NCI-H2227 (cell line): ENCODE measurements around the gene ENDOV.

ENCODE experiments used
- DNase-seq: peaks from one replicate; lab custom pipeline; 2025; ENCODE audit not compliant: unreplicated experiment; lab: John Stamatoyannopoulos, UW

Gene ENDOV

DNA sequence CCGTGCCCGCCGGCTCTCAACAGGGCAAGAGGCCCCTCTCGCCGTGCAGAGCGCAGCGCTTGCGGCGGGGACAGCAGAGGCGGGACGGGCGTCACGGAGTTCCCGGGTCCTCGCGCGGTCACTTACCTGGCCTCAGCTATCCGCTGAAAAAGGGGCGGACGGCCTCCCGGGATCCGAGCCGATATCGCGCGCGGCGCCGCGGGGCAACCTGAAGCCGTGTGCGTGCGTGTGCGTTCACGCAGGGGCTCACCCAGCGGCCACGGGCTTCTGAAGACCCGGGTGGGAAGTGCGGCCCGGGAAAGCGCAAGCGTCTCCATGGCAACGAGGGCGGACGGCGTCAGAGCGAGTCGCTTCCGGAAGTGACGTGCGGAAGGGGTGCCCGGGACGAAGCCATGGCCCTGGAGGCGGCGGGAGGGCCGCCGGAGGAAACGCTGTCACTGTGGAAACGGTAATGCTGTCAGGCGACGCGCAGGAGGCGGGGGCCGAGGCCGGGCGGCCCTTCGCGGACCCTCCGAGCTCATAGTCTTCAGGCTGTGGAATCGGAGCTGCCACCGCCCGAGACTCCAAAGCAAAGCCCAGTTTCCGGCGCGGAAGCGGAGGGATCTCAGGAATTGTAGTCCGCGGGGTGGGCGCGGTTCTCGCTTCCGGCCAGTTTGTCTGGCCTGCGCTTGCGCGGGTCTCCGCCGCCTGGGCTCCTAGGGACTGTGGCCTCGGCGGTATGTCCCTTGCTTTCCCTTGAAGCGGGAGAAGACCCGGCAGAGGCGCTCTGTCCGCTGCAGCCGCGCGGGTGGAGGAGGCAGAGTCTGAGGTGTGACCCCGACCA, at the start of gene ENDOV:
Gene ENDOV (plus strand): TSS at position 365 of the 823 bp plus-strand sequence. CDS start 28 bp downstream, at position 393.
- peak; percentile 96 for DNase-seq

DNA sequence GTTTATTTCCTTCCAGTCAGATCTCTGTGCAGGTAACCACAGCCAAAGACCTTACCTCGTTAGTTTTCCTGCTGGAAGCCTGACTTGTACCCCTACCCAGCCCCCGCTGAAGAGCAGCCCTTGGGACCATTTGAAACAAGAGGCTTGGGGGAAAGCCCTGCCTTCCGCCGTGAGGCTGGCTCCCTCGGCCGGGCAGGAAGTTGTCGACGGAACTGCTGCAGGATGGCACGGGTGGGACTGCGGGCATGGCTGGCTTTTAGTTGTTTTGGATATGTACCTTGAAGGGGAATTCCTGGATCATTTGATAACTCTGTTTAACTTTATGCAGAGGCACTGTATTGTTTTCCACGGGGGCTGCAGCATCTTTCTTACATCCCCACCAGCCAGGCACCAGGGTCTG, 49.0 kb upstream of the ENDOV start:
- no peak for DNase-seq

DNA sequence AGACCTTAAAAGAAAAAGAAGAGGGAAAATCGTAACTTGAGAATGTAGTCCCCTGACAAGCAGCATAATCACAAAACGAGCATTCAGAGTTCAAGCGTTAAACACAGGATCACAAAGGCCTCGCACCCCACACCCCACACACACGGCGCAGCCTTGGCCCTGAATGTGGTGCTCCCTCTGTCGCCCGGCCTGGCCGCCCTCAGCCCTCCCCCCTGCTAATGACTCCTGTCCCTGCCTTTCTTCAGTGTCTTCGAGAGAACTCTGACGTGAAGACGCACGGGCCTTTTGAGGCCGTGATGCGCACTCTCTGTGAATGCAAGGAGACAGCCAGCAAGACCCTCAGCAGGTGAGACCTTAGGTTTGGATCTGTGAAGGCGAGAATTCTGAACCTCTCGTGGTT, 47.5 kb upstream of the ENDOV start:
- no peak for DNase-seq

DNA sequence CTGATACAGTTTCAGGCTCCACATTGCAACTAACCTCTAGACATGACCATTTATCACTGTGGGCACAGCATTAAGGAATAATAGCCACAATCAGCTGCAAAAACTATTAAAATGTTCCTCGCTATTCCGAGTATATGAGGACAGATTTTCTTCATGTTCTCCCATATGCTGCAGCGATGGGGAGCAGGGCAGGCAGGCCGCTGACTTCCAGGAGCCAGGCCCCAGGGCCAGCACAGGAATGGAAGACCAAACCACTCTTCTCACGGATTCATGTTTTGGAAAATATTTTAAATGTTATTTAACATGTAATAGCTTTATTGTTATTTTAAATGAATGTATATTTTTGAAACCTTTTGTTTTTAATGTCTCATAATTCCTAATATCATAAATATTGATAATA, 43.8 kb upstream of the ENDOV start:
- DNase-seq = no peak

DNA sequence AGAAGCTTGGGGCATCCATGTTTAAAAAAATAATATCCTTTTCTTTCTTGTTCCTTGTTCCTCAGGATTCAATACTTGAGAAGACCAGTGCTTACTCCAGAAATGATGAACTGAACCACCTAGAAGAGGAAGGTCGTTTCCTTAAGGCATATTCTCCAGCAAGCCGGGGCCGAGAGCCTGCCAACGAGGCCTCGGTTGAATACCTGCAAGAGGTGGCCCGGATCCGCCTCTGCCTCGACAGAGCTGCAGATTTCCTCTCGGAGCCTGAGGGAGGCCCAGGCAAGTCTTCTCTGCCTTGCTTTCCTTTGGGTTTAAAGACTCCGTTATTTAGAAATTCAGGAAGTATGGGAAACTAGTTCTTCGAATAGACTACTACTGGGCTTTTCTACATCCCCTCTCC, 42.5 kb upstream of the ENDOV start:
- DNase-seq = no peak

DNA sequence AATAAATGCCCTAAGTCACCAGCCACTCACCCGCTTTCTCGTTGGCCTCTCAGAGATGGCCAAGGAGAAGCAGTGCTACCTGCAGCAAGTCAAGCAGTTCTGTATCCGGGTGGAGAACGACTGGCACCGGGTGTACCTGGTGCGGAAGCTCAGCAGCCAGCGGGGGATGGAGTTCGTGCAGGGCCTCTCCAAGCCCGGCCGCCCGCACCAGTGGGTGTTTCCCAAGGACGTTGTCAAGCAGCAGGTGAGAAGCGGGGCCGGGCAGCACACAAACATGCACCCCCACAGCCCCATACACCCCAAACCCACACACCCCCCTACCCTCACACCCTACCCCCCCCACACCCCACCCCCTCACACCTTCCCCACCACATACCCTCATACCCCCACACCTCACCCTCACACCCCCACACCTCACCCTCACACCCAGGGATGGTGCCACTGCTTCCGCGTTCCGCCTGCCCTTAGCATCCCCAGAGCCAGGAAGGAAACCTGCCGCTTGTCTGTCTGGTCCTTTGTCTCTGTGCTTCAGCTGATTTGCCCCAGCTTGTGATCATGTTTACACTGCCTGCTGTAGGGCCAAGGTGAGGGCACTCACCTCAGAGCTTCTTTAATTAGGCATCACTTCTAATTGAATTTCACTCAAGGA, 41.9 kb upstream of the ENDOV start:
- DNase-seq = no peak

DNA sequence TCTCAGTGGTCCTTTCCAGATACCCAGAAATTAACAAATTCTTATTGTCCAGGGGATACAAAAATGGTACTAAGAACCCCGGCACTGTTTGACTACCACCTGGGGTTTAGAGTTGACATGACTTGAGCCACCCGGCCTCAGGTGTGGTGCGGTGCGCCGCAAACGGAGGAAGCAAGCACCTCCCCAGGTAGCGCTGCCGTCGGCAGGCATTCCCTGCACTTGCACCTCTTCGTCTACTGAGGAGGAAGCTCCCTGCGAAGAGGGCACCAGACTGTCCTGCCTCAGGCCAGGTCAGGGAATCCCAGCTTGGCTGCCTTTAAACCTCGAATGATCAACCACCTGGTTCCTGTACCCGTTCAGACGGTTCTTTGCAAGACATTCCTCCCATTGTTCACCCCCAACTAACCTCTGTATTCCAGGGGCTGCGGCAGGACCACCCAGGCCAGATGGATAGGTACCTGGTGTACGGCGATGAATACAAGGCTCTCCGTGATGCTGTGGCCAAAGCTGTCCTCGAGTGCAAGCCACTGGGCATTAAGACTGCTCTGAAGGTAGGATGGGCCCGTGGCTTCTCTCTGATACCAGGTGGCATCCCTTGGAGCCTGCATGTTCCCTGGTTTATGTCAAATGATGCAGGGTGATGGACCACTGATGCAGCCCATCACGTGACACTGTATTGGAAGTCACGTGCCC, 40.8 kb upstream of the ENDOV start:
- no peak for DNase-seq

DNA sequence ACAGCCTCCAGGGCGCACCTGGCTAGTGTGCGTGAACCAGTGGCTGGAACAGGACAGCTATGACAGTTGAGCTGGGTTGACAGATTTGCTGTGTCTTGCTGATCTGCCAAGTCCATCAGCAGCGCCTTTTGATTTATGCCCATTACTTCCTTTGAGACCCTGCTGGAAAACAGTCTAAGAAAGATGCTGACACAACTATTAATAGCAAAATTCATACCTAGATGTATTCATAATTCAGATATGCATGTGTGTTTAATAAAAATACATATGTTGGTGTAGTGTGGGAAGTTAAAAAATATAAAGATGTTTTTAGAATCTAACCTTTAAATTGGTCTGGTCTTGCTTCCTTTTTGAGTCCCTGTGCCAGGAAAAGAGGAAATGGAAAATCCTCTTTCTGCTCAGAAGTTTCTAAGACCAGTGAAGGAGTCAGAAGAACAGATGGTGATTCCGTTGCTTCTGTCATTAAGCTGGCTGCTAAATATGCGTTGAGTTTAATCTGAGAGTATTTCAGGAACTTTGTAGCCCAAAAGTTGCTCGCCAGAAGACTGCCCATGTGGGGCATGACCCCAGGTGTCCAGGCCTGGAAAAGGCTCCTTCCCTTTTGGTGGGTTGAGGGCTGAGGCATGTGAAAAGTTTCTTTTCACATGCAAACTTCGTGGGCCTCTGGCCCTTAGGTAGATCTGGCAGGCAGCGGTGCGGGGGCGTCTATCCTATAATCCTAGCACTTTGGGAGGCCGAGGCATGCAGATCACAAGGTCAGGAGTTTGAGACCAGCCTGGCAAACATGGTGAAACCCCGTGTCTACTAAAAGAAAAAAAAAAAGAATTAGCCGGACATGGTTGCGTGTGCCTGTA, 40.0 kb upstream of the ENDOV start:
- DNase-seq = no peak

DNA sequence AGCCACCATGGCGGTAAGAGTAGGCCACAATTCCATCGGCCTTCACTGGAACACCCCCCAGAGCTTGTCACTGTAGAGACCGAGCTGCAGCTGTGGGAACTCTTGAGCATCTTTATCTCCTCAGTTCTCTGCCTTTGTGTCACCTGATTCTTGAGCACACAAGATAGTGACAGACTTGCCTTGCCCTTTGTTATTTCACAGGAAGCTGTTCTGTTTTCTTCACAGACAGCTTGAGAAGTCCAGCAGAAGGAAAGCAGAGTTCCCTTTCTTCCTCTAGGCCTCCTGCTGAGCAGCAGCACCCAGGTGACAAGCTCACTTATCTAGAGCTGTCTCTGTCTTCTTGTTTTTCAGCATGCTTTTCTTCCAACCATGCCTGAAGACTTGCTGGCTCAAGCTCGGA, 38.4 kb upstream of the ENDOV start:
- DNase-seq = no peak

DNA sequence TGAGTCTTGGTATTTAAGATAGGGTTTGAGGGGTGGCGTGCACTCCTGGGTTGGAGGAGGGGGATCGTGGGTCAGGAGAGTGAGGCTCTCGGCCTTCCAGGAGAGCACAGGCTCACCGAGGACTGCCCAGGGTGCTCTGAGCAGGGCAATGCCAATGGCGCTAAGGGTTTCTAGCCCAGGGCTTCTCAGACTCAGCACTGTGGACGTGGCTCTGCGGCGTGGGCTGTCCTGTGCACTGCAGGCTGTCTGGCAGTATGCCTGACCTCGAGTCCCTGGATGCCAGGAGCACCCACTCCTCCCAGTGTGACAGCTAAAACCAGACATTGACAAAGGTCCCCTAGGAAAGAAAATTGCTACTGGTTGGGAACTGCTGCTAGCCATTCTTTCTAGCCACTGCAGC, 37.2 kb upstream of the ENDOV start:
- DNase-seq = no peak

DNA sequence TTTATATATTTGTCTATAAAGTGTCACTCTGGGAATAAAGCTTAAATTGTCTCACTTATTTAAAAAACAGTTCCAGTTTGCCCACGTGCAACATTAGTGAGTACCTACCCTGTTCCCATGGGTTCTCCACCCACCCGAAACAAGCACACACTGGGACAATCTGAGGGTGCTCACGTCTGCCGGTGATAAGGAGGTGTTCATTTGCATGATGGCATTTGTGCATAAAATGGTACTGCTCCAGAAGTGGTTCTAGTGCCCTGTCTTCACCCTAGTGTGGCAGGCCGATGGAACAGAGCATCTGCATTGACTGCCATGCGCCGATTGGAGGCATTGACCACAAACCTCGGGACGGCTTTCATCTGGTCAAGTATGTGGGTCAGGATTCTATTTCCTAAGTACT, 35.6 kb upstream of the ENDOV start:
- DNase-seq = no peak

DNA sequence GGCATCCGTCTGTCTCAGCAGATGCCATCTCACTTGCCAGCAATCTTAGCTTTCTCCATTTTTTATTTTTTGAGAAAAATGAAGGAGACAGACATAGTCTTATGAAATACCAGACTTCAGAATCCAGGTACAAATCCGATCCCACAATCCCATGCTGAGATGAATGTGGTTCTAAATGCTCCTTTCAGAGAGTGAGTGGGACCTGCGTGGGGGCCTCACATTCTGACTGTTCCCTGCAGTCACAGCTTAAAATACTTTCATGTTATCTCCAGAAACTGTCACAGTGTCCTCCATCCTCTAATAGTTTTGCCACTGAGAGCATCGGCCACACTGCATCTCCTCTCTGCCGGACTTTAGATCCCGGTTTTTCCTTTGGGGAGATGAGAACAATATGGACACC, 34.9 kb upstream of the ENDOV start:
- no peak for DNase-seq

DNA sequence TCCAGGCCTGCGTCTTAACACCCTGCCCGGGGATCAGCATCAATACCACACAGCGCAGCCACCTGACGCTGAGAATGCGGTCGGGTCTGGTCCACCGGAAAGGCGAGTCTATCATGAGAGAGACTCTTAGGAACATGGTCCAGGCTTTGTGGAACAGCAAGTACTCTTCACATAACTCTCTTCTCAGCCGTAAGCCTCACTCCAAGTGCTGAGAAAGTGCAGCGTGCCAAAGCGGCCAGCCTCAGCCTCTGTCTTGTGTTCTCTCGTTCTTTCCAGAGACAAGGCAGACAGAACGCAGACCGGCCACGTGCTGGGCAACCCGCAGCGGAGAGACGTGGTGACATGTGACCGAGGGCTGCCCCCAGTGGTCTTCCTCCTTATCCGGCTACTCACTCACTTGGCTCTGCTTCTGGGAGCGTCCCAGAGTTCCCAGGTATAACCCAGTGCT, 34.4 kb upstream of the ENDOV start:
- no peak for DNase-seq

DNA sequence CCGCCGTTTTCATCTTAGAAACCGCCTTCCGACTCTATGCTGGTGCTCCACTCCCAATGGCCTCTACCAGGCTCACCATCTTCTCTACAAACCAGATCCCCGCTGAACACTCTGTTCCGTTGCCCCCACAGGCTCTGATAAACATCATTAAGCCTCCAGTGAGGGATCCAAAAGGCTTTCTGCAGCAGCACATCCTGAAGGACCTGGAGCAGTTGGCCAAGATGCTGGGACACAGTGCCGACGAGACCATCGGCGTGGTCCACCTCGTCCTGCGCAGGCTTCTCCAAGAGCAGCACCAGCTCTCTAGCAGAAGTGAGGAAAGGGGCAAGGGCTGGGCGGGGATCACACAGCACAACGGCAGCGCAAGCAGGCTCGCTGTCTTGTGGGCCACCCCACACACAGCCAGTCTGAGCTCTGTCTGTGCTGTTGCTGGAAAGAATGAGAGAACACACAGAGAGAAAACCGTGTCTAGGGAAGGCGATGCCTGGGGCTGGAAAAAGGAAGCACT, 33.5 kb upstream of the ENDOV start:
- no peak for DNase-seq

DNA sequence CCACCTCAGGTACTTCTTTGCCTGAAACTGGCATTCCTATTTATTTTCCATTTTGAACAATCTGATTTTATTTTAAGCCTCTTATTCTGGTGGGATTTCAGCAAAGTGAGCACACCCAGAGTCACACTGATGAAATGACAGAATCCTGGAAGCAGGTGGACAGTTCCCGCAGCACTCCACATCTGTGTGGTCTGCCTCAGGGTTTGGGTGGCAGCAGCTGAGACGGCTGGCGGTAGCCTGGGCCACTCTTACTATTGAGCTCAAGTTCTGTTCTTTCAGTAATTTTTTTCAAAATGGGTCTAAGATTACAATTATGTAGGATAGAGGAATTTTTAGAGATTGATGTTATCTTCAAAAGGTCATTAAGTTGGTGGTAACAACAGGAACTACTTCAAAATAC, 32.5 kb upstream of the ENDOV start:
- DNase-seq = no peak

DNA sequence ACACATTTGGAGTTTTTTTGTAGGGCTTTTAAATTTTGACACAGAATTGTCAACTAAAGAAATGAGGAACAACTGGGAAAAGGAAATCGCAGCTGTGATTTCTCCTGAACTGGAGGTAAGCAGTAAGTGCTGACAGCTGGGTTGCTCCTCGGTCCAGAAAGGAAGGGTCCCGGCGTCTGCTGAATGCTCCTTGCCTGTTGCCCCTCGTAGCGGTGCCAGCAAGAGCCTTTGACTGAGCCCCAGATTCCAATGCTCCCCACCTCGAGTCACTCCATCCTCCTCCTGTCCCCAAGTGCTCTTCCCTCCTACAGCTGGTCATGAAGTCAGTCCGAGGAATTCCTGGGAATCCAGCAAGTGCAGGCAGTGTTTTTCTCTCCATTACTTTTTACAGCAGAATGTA, 32.0 kb upstream of the ENDOV start:
- DNase-seq = no peak

DNA sequence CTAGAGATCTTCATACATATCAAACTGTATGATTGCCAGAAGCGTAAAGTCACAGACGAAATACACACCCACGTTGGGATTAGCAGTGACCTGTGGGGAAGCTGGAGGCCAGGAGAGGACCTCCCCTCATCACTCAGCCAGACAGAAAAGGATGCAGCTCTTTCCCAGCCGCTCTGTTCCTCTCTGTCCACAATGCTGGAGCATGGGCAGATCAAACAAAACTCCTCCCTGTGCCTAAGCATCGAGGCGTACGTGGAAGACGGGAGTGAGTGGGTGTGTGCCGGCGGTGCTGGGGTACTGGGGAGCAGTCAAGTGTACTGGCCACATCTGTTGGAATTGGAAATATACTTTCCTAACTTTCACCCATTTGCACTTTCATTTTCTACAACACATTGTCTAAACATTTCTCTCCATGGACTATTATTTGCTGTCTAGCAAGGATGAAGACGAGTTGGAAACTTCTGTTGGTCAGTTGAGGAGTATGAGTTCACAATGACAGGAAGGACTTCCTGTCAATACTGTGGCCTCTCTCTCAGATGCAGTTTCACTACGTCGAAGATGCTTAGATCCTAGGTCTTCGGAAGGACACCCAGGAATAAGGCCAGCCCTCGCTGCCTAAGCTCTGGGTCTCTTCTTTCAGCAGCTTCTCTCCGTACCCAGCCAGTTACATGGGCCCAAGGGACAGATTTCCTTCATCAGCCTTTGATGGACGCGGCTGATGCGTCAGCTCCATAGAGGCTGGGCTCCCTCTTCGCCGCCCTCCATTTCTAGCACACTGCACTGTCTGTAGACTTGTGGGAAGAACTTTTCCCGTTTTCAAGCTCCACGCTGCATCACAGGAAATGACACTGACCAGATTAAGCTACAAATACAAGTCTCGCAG, 30.6 kb upstream of the ENDOV start:
- no peak for DNase-seq

DNA sequence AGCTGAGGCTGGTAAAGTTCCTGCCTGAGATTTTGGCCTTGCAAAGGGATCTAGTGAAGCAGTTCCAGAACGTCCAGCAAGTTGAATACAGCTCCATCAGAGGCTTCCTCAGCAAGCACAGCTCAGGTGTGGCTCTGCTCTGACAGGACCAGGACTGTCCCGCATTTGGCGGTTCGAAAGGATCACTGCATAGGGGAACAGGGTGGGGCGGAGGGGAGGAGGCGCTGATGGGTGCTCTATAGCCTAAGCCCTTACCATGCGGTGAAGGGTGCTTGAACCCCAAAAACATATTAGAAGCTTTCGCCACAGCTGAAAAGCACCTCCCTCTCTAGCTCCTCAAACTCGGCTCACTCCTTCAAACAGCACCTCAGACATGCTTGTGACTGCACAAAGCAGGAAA, 29.9 kb upstream of the ENDOV start:
- DNase-seq = no peak

DNA sequence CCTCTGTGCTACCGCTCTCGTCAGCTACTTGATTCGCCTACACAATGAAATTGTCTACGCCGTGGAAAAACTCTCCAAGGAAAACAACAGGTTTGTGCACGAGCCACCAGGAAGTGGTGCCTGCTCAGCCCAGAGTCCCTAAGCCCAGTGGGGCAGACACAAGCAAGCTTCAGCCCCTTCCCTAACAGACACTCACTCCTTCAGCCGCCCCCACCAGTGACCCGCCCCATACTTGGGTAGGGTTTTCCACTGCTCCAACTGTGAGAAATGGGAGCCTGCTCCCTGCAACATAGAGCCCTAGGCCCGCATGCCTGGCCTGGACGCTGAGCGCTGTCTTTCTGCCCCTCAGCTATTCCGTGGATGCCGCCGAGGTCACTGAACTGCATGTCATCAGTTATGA, 28.6 kb upstream of the ENDOV start:
- DNase-seq = no peak

DNA sequence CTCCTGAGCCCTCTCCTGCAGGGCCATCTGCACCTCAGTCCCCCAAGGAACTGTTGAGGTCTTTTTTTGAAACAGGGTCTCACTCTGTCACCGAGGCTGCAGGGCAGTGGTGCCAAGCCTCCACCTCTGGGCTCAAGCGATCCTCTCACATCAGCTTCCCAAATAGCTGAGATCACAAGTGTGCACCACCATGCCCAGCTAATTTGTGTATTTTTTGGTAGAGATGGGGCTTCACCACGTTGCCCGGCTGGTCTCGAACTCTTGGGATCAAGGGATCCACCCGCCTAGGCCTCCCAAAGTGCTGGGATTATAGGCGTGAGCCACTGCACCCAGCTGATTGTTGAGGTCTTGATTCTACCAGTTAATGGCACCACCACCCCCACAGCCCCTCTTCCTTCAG, 27.9 kb upstream of the ENDOV start:
- DNase-seq = no peak
